NCI-H1436 (cell line): Measurements from ENCODE around the gene TMPO.
"Not testable (repeated sequence)": the region's sequence is repeated elsewhere in the genome, so short reads cannot be mapped to it uniquely, and the experiment has no call there.

ENCODE experiments used
- DNase-seq: peaks from one replicate; lab custom pipeline; 2025; lab: John Stamatoyannopoulos, UW

The TMPO gene, protein sequence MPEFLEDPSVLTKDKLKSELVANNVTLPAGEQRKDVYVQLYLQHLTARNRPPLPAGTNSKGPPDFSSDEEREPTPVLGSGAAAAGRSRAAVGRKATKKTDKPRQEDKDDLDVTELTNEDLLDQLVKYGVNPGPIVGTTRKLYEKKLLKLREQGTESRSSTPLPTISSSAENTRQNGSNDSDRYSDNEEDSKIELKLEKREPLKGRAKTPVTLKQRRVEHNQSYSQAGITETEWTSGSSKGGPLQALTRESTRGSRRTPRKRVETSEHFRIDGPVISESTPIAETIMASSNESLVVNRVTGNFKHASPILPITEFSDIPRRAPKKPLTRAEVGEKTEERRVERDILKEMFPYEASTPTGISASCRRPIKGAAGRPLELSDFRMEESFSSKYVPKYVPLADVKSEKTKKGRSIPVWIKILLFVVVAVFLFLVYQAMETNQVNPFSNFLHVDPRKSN

GRCh38 chr12:98515287-98516110 is at the start of gene TMPO:
Gene TMPO (plus strand): TSS chr12:98515590. CDS start chr12:98515868, 278 bp downstream.
- DNase-seq = peak; percentile 88

GRCh38 chr12:98465950-98466602 is 49.3 kb upstream of the TMPO start:
- DNase-seq = no peak

- no peak for DNase-seq
Measured at GRCh38 chr12:98466640-98467400, 48.6 kb upstream of the TMPO start.

- DNase-seq = no peak
Measured at GRCh38 chr12:98469109-98469508, 46.3 kb upstream of the TMPO start.

DNA sequence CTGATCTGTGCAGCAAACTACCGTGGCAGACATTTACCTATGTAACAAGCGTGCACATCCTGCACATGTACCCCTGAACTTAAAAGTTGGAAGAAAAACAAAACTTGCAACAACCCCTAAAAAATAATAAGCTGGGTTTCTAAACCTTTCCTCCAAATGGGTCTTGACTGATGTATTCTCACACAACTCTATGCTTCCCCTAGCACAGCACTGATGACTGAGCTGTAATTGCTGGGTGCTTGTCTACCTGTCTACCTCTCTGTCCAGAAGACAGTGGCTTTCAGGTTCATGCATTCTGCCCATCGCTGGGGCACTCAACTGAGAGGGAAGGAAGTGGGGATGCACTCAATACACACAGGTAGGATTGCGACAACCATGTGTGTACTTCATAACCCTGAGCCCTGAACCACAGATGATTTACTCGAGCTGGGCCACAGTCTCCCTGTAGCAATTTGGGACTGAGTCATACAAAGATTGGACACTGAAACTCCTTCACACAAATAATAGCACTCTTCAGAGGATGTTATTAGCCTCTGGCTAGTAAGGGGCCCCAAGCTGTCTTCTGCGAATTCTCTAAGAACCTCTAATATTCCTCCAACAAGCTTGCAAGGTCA is 44.8 kb upstream of the TMPO start:
- no peak for DNase-seq

- DNase-seq = no peak
Measured at GRCh38 chr12:98471085-98471484, 44.3 kb upstream of the TMPO start.

- DNase-seq = no peak
Measured at GRCh38 chr12:98475565-98475908, 39.9 kb upstream of the TMPO start.

DNA sequence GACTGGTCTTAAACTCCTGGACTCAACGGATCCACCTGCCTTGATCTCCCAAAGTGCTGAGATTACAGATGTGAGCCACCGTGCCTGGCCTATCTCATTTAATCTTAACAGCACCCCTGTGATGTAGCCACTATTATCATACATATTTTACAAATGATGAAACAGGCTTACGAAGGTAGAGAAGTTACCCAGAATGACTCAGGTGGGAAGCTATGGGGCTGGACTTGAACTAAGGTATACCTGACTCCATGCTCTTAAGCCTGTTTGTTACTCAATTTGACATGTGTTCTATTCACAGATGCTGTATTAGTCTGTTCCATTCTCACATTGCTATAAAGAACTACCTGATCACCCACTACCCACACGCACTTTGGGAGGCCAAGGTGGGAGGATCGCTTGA is 36.8 kb upstream of the TMPO start:
- DNase-seq = no peak

GRCh38 chr12:98483621-98484503 is 31.5 kb upstream of the TMPO start:
- DNase-seq = peak; percentile 21

GRCh38 chr12:98485792-98486340 is 29.5 kb upstream of the TMPO start:
- DNase-seq = no peak

GRCh38 chr12:98488416-98488815 is 27.0 kb upstream of the TMPO start:
- DNase-seq = not testable (repeated sequence)

DNA sequence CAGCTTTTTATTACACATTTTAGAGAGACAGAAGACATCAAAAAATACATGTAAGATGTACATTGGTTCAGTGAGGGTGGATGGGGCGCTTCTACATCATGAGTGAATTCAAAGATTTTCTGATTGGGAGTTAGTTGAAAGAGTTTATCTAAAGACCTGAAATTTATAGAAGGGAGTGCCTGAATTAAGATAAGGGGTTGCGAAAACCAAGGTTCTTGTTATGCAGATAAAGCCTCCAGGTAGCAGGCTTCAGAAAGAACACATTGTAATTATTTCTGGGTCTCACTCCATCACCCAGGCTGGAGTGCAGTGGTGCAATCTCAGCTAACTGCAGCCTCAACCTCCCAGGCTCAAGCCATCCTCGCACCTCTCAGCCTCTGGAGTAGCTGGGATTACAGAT is 26.2 kb upstream of the TMPO start:
- no peak for DNase-seq

- DNase-seq = peak; percentile 85
Measured at GRCh38 chr12:98490501-98491453, 24.6 kb upstream of the TMPO start.

DNA sequence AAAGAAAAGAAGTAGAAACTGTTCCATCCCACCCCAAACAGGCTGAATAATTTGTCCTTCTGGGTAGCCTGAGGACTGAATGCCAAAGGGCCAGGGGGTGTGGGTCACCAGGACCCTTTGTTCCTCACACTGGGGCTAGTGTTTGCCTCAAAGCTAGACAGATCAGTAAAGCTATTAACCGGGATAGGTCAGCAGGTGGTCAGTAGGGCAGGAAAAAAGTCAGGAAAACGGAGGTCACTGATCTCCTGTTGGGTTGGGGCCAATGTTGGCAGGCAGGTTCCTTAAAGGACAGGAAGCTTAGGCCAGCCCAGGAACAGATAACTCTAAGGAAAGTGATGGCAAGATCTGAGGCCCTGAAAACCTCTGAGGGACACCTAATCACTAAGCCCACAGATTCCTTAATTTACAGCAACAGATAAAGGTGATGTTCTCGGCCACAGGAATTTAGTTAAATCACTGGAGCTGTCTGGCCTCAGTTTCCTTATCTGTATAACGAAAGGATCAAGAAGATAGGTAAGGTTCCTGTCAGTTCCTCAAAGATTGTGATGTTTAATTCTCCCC is 22.7 kb upstream of the TMPO start:
- DNase-seq = no peak

- DNase-seq = not testable (repeated sequence)
Measured at GRCh38 chr12:98501266-98501629, 14.1 kb upstream of the TMPO start.

GRCh38 chr12:98503342-98503591 is 12.1 kb upstream of the TMPO start:
- DNase-seq = peak; percentile 85

- peak; percentile 91 for DNase-seq
Measured at GRCh38 chr12:98503592-98504367, 11.6 kb upstream of the TMPO start.

- DNase-seq = no peak
Measured at GRCh38 chr12:98504368-98504617, 11.1 kb upstream of the TMPO start.
